H1 (cell line): Measurements from ENCODE around the gene TNFAIP2. TPM values are rescaled to one million over a fixed set of nuclear protein-coding genes. Genes with fewer than 3 reads are reported as not detected.

ENCODE experiments used
- CTCF ChIA-PET: fragments of 300-600 bp; sonication (Branson Sonifier 250); formaldehyde crosslinking; loops from one replicate; lab custom pipeline; 2021; ENCODE audit not compliant: partially characterized antibody; lab: Charles Lee
- POLR2A ChIA-PET: fragments of 300-600 bp; sonication (Branson Sonifier 250); formaldehyde crosslinking; loops from one replicate; lab custom pipeline; 2021; ENCODE audit warnings: inconsistent platforms; ENCODE audit not compliant: partially characterized antibody; lab: Charles Lee
- DNase-seq, 2 experiments: peaks; one replicate each; pipeline versions ENCODE4 v3.0.0 to v3.0.0-alpha.2; 2010 to 2022; ENCODE audit warnings: low spot score in 2 of 2, low read depth in 1 of 2, mixed read lengths in 1 of 2
- FAIRE-seq: peaks from 2 replicates; lab custom pipeline; 2011; peaks lifted over from hg19 to GRCh38; lab: Jason Lieb, UNC
- H2AFZ ChIP-seq: 2 replicates; pipeline ENCODE4 v1.8.1; 2012; ENCODE audit warnings: low read length, inconsistent platforms
- H2AK5ac ChIP-seq: 2 replicates; pipeline ENCODE4 v1.6.1; 2013; ENCODE audit warnings: low read depth, low read length
- H2BK120ac ChIP-seq: replicated peaks from 2 replicates; pipeline ENCODE3; 2013; ENCODE audit warnings: low read depth, low read length, inconsistent platforms
- H2BK12ac ChIP-seq: 2 replicates; pipeline ENCODE4 v1.6.1; 2013; ENCODE audit warnings: low read depth, low read length
- H2BK15ac ChIP-seq: 2 replicates; pipeline ENCODE4 v1.6.1; 2013; ENCODE audit warnings: low read length
- H2BK20ac ChIP-seq: 2 replicates; pipeline ENCODE4 v1.6.1; 2013; ENCODE audit warnings: low read length
- H2BK5ac ChIP-seq: 2 replicates; pipeline ENCODE4 v1.6.1; 2013; ENCODE audit warnings: low read depth, low read length
- H3K14ac ChIP-seq: 2 replicates; pipeline ENCODE4 v1.6.1; 2013; ENCODE audit warnings: inconsistent platforms; ENCODE audit not compliant: insufficient read length
- H3K18ac ChIP-seq: 2 replicates; pipeline ENCODE4 v1.6.1; 2013; ENCODE audit warnings: low read length; ENCODE audit errors: extremely low read depth
- H3K23ac ChIP-seq: 2 replicates; pipeline ENCODE4 v1.6.1; 2013; ENCODE audit warnings: inconsistent platforms; ENCODE audit not compliant: insufficient read length
- H3K23me2 ChIP-seq: 2 replicates; pipeline ENCODE4 v1.6.1; 2013; ENCODE audit warnings: low read depth, low read length
- H3K27ac ChIP-seq: 2 replicates; pipeline ENCODE4 v1.6.1; 2011; ENCODE audit warnings: low read depth, low read length, inconsistent platforms
- H3K27me3 ChIP-seq, 4 experiments: replicated peaks in 1 of 4; 1 replicate in 1 of 4; 2 replicates in 3 of 4; pipeline versions ENCODE4 v1.6.1 to v1.8.1; 2011 to 2013; ENCODE audit warnings: low read length in 3 of 4, mild to moderate bottlenecking in 3 of 4, inconsistent platforms in 2 of 4, mixed read lengths in 2 of 4, moderate library complexity in 1 of 4; ENCODE audit not compliant: control insufficient read depth in 3 of 4, insufficient read depth in 3 of 4; ENCODE audit errors: extremely low read depth in 1 of 4
- H3K36me3 ChIP-seq, 4 experiments: 2 replicates each; pipeline versions ENCODE4 v1.6.1 to v1.8.1; 2011 to 2013; ENCODE audit warnings: mild to moderate bottlenecking in 4 of 4, low read length in 3 of 4, moderate library complexity in 2 of 4, control low read depth in 1 of 4, inconsistent platforms in 1 of 4; ENCODE audit not compliant: insufficient read depth in 4 of 4, control insufficient read depth in 2 of 4
- H3K4ac ChIP-seq: replicated peaks from 2 replicates; pipeline ENCODE3; 2013; ENCODE audit warnings: low read length, low read depth, mixed read lengths, inconsistent platforms; ENCODE audit not compliant: insufficient read length
- H3K4me1 ChIP-seq, 4 experiments: replicated peaks in 1 of 4; 1 replicate in 1 of 4; 2 replicates in 3 of 4; pipeline versions ENCODE4 v1.6.1 to v1.8.1; 2011 to 2013; ENCODE audit warnings: low read length in 3 of 4, inconsistent platforms in 2 of 4, mixed read lengths in 1 of 4; ENCODE audit not compliant: insufficient read depth in 4 of 4, control insufficient read depth in 3 of 4
- H3K4me2 ChIP-seq, 2 experiments: 2 replicates each; pipeline versions ENCODE4 v1.6.1 to v1.8.1; 2011 to 2013; ENCODE audit warnings: low read depth in 2 of 2, low read length in 2 of 2, control low read depth in 1 of 2, inconsistent platforms in 1 of 2, mild to moderate bottlenecking in 1 of 2; ENCODE audit not compliant: insufficient read depth in 1 of 2
- H3K4me3 ChIP-seq, 4 experiments: fragments of 200-600, 300-600 bp in 1 of 4; sonication (generic), shearing (Covaris generic), sonication (Bioruptor Twin) in 1 of 4; 2 replicates each; pipeline versions ENCODE4 v1.5.1 to v1.8.1; 2011 to 2016; ENCODE audit warnings: low read length in 4 of 4, low read depth in 3 of 4, control low read depth in 2 of 4, inconsistent platforms in 2 of 4, mild to moderate bottlenecking in 2 of 4, mixed read lengths in 1 of 4, moderate library complexity in 1 of 4; ENCODE audit not compliant: insufficient read depth in 2 of 4; ENCODE audit errors: extremely low read depth in 1 of 4
- H3K56ac ChIP-seq: replicated peaks from 2 replicates; pipeline ENCODE3; 2013; ENCODE audit warnings: low read depth, mild to moderate bottlenecking, mixed read lengths, low read length, inconsistent platforms; ENCODE audit not compliant: insufficient read length
- H3K79me1 ChIP-seq: 2 replicates; pipeline ENCODE4 v1.6.1; 2013; ENCODE audit warnings: low read depth, low read length, control low read depth
- H3K79me2 ChIP-seq, 2 experiments: 2 replicates each; pipeline versions ENCODE4 v1.6.1 to v1.8.1; 2012 to 2013; ENCODE audit warnings: low read length in 2 of 2, mild to moderate bottlenecking in 2 of 2, inconsistent platforms in 1 of 2; ENCODE audit not compliant: insufficient read depth in 2 of 2, control insufficient read depth in 1 of 2
- H3K9ac ChIP-seq, 4 experiments: replicated peaks in 1 of 4; 1 replicate in 1 of 4; 2 replicates in 3 of 4; pipeline versions ENCODE4 v1.6.1 to v1.8.1; 2011 to 2013; ENCODE audit warnings: low read depth in 3 of 4, low read length in 3 of 4, control low read depth in 2 of 4, mild to moderate bottlenecking in 2 of 4, moderate library complexity in 2 of 4, inconsistent platforms in 1 of 4; ENCODE audit errors: extremely low read depth in 1 of 4
- H3K9me3 ChIP-seq, 2 experiments: 2 replicates each; pipeline versions ENCODE4 v1.6.1 to v1.8.1; 2012 to 2013; ENCODE audit warnings: mild to moderate bottlenecking in 2 of 2, moderate library complexity in 2 of 2, control low read depth in 1 of 2, inconsistent platforms in 1 of 2, low read depth in 1 of 2, low read length in 1 of 2, mixed read lengths in 1 of 2; ENCODE audit not compliant: insufficient read depth in 2 of 2
- H4K20me1 ChIP-seq, 2 experiments: replicated peaks in 1 of 2; 2 replicates each; pipeline versions ENCODE3 to v1.8.1; 2011 to 2013; ENCODE audit warnings: inconsistent platforms in 2 of 2, low read length in 2 of 2, mild to moderate bottlenecking in 1 of 2; ENCODE audit not compliant: insufficient read depth in 2 of 2, control insufficient read depth in 1 of 2
- H4K5ac ChIP-seq: 2 replicates; pipeline ENCODE4 v1.6.1; 2013; ENCODE audit warnings: low read length, low read depth, mixed read lengths, inconsistent platforms; ENCODE audit not compliant: insufficient read length
- H4K8ac ChIP-seq: 2 replicates; pipeline ENCODE4 v1.8.0; 2013; ENCODE audit warnings: mild to moderate bottlenecking, moderate library complexity, low read length, inconsistent platforms; ENCODE audit not compliant: insufficient read depth; ENCODE audit errors: extremely low read depth
- H4K91ac ChIP-seq: replicated peaks from 2 replicates; pipeline ENCODE3; 2013; ENCODE audit warnings: low read length, mixed read lengths, inconsistent platforms; ENCODE audit not compliant: insufficient read length
- JUN ChIP-seq: IDR thresholded peaks from 2 replicates; pipeline ENCODE4 v1.6.1; 2011; ENCODE audit warnings: low read depth, mild to moderate bottlenecking, improper control_type of control experiment, low read length
- JUND ChIP-seq: IDR thresholded peaks from 2 replicates; pipeline ENCODE4 v1.6.1; 2011; ENCODE audit warnings: mild to moderate bottlenecking, improper control_type of control experiment, low read length
- KDM5A ChIP-seq: fragments of 200-600 bp; IDR thresholded peaks from 2 replicates; pipeline ENCODE4 v1.7.1; 2012; ENCODE audit warnings: mild to moderate bottlenecking, low read length, inconsistent platforms, mixed read lengths
- POU5F1 ChIP-seq: IDR thresholded peaks from 2 replicates; pipeline ENCODE4 v1.6.1; 2011; ENCODE audit warnings: low read depth, mild to moderate bottlenecking, low read length, moderate library complexity
- RXRA ChIP-seq: IDR thresholded peaks from 2 replicates; pipeline ENCODE4 v1.6.1; 2011; ENCODE audit warnings: low read depth, mild to moderate bottlenecking, low read length, moderate library complexity; ENCODE audit not compliant: insufficient read depth
- WGBS, 2 experiments: shearing (Covaris generic) in 1 of 2; methylation state at CpG; one replicate each; pipeline versions ENCODE4 v1.1.6 to v1.1.7; 2013 to 2015; ENCODE audit warnings: low lambda C conversion rate in 2 of 2, mixed read lengths in 2 of 2, inconsistent platforms in 1 of 2, low coverage in 1 of 2, missing lambda C conversion rate in 1 of 2; ENCODE audit not compliant: insufficient replicate concordance in 2 of 2, insufficient coverage in 1 of 2, insufficient read length in 1 of 2; ENCODE audit errors: extremely low coverage in 1 of 2, missing lambda C conversion rate in 1 of 2; 5-methylcytosine and 5-hydroxymethylcytosine counted together
- polyA plus RNA-seq, 7 experiments: library from polyadenylated mRNA; depleted of rRNA in 3 of 7; stranded (reverse) in 5 of 7; unstranded in 2 of 7; fragments of >200 nt in 5 of 7; fragments of 200-250 nt in 2 of 7; gene quantifications; 1 replicate in 5 of 7; 2 replicates in 1 of 7; 4 replicates in 1 of 7; pipeline versions ENCODE4 v1.2.1 to v1.2.3, GENCODE V29; 2011 to 2013; ENCODE audit warnings: missing spikeins in 2 of 7, mixed read lengths in 2 of 7
- total RNA-seq: library from RNA; stranded (reverse); fragmentation: NEBNext Ultra II Directional; extraction: Animal tissue kit (Norgen Biotek cat#: 25700); gene quantifications from 2 replicates; pipeline ENCODE4 v1.2.1, GENCODE V29; 2021

TNFAIP2 gene
- total and polyA plus RNA-seq, 2 of the 8 experiments (the other 6 are each of a cell fraction or from before 2014, with no cell fraction given) = 28.3 to 34.5 TPM

DNA sequence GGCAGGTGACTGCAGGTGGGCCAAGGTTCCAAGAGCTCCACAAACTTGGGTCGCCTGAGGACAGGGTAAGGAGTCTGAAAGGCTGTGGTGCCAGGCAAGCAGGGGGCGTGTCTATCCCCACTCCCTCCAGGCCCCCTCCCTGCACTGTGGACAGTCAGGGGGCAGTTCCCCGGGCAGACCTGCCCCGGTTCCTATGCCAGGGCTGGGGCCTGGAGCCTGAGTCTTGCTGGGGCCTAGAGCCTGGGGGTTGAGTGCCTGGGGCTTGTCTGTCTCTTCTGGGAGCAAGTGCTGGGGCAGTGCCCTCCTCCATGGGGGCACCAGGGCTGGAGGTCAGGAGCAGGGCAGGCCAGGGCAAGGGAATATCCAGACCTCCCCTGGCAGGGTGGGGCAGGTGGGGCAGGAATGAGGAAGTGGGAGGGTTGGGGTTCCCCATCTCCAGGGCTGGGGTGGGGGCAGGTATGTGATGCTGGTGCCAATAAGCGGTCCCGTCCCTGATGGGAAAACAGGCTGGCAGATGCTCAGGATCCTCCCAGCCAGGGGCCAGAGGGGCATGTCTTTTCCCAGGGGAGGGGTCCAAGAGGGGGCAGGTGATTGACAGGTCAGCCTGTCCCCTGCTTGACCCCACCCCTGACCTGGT lies 11.9 kb upstream of the TNFAIP2 start:
- H3K4me2 ChIP-seq = peak overlapping the region; percentile 53 to 64; a peak in 3 of 4 replicates
- H3K18ac ChIP-seq = peak overlapping the region; percentile 75
- TF ChIP-seq KDM5A (no peak), JUND (no peak), RXRA (no peak), POU5F1 (no peak), JUN (no peak)
- H2BK120ac ChIP-seq = no peak overlapping the region
- ChIA-PET POLR2A (interaction anchor here (0.6 to 1.7 kb wide), 3 partner anchors 27 to 222 kb away, joined by 3 to 9 read pairs (median 4); partner anchors contain the start of gene EIF5), CTCF (interaction anchor here (0.7 to 1.7 kb wide), 11 partner anchors 13 to 181 kb away, joined by 3 to 5 read pairs (median 3); partner anchors contain the start of gene TNFAIP2)
- H3K4ac ChIP-seq = peak overlapping the region; percentile 59
- H3K23me2 ChIP-seq = no peaks in the 10 kb centered on the region; the same call in 1 of the 2 replicates
- H2BK15ac ChIP-seq = no peak overlapping the region; the same call in 1 of the 2 replicates
- no peak overlapping the region for H2BK12ac ChIP-seq
- H3K9me3 ChIP-seq = no peaks in the 10 kb centered on the region
- H4K5ac ChIP-seq = no peak overlapping the region
- no peak overlapping the region for H2BK5ac ChIP-seq
- no peaks in the 10 kb centered on the region for H3K79me1 ChIP-seq
- no peak overlapping the region for H3K27ac ChIP-seq
- no peak for DNase-seq
- peaks cover 12 to 44% (median 36%) of the 10 kb centered on the region in 4 experiments for H3K4me1 ChIP-seq
- H2AFZ ChIP-seq = no peak overlapping the region
- no peaks in the 10 kb centered on the region for H3K79me2 ChIP-seq
- no peak overlapping the region for H3K23ac ChIP-seq
- H3K36me3 ChIP-seq = no peaks in the 10 kb centered on the region
- no peak overlapping the region for H3K14ac ChIP-seq
- no peaks in the 10 kb centered on the region for H4K20me1 ChIP-seq
- peak overlapping the region; percentile 40; the same call in 1 of the 2 replicates for H2AK5ac ChIP-seq
- FAIRE-seq = no peak
- WGBS, 2 experiments = 40% methylated on average over 4 of the region's 6 CpGs; no CpG with 5 or more reads in 1 of the 2 experiments
- H3K9ac ChIP-seq = no peak overlapping the region
- H4K8ac ChIP-seq = no peak overlapping the region; the same call in 1 of the 2 replicates
- H3K27me3 ChIP-seq = peaks cover 0 to 4% (median 0%) of the 10 kb centered on the region in 4 experiments; a peak in 3 of 7 replicates
- peak overlapping the region; percentile 54 for H4K91ac ChIP-seq
- no peak overlapping the region for H3K56ac ChIP-seq
- H3K4me3 ChIP-seq = no peak overlapping the region
- H2BK20ac ChIP-seq = peak overlapping the region; percentile 61; the same call in 1 of the 2 replicates
